Kidney (tissue), 14 donors: ENCODE data around the gene CISTR. TPM values are rescaled to one million over a fixed set of nuclear protein-coding genes. Genes with fewer than 3 reads are reported as not detected.

Experiments
- DNase-seq, 5 donors: peaks; one replicate each; pipeline ENCODE4 v3.0.0-alpha.2; 2013 to 2020
- FAIRE-seq: peaks from 2 replicates; lab custom pipeline; 2012; peaks lifted over from hg19 to GRCh38; lab: Jason Lieb, UNC
- H3K27ac ChIP-seq, 2 donors: one replicate each; pipeline ENCODE4 v1.7.0; 2013; ENCODE audit warnings: low read depth in 2 of 2, low read length in 2 of 2, inconsistent platforms in 1 of 2
- H3K27me3 ChIP-seq: one replicate; pipeline ENCODE4 v1.7.1; 2013; ENCODE audit warnings: low read length, inconsistent platforms; ENCODE audit not compliant: control insufficient read depth, insufficient read depth
- H3K36me3 ChIP-seq, 3 donors: one replicate each; pipeline versions ENCODE4 v1.7.0 to v1.7.1; 2013; ENCODE audit warnings: low read length in 3 of 3, control low read depth in 1 of 3, inconsistent platforms in 1 of 3; ENCODE audit not compliant: insufficient read depth in 3 of 3, control insufficient read depth in 2 of 3
- H3K4me1 ChIP-seq, 3 donors: one replicate each; pipeline versions ENCODE4 v1.7.0 to v1.7.1; 2013; ENCODE audit warnings: low read length in 3 of 3, inconsistent platforms in 1 of 3, low read depth in 1 of 3; ENCODE audit not compliant: control insufficient read depth in 2 of 3, insufficient read depth in 2 of 3
- H3K4me3 ChIP-seq, 3 donors: one replicate each; pipeline versions ENCODE4 v1.7.0 to v1.8.1; 2013; ENCODE audit warnings: low read length in 3 of 3, control low read depth in 1 of 3, inconsistent platforms in 1 of 3
- H3K9ac ChIP-seq, 3 donors: one replicate each; pipeline versions ENCODE4 v1.7.0 to v1.7.1; 2013; ENCODE audit warnings: low read length in 3 of 3, control low read depth in 1 of 3, inconsistent platforms in 1 of 3
- H3K9me3 ChIP-seq, 3 donors: one replicate each; pipeline versions ENCODE4 v1.7.0 to v1.7.1; 2013; ENCODE audit warnings: low read length in 3 of 3, control low read depth in 1 of 3, inconsistent platforms in 1 of 3; ENCODE audit not compliant: control insufficient read depth in 2 of 3, insufficient read depth in 1 of 3
- CTCF ChIP-seq: IDR thresholded peaks from 3 replicates; pipeline ENCODE4 v1.5.1; 2012; ENCODE audit warnings: mild to moderate bottlenecking, moderate library complexity, borderline replicate concordance; ENCODE audit not compliant: insufficient read depth; ENCODE audit errors: extremely low read depth
- intact Hi-C: fragments of 100-400 bp; cut with DNase I; formaldehyde crosslinking; loops from one replicate; pipeline ENCODE4 v1.11.1; 2022
- polyA plus RNA-seq: library from polyadenylated mRNA; stranded (reverse); fragments of 350-450 nt; fragmentation: Illumina TruSeq; extraction: RNeasy Lipid Tissue Mini Kit (QIAGEN cat#74804); gene quantifications from one replicate; pipeline ENCODE4 v1.2.3, GENCODE V29; 2014; ENCODE audit warnings: low read depth, low replicate concordance; ENCODE audit not compliant: insufficient read depth
- total RNA-seq: library from RNA; stranded (reverse); fragmentation: NEBNext Ultra II Directional; extraction: Animal tissue kit (Norgen Biotek cat#: 25700); gene quantifications from one replicate; pipeline ENCODE4 v1.2.1, GENCODE V29; 2021
- donor health status: control.
- donor health status: control.
- donor health status: control.
- donor health status: control.
- donor health status: control.
- donor health status: DM: yes; HTN: yes; CAD: no.
- donor health status: Normal renal cell carcinoma (clear cell type).

The CISTR gene
- total and polyA plus RNA-seq, 2 donors from 2014 or later: not detected

- Histone ChIP-seq H3K27ac (no peak overlapping the region), H3K36me3 (no peaks in the 10 kb centered on the region), H3K9me3 (no peaks in the 10 kb centered on the region), H3K4me3 (no peak overlapping the region), H3K27me3 (no peaks in the 10 kb centered on the region), H3K4me1 (no peaks in the 10 kb centered on the region), H3K9ac (no peak overlapping the region)
- intact Hi-C loops: no loop called here
- no peak for DNase-seq
- no peak for FAIRE-seq
- TF ChIP-seq CTCF: no peak
Observed at GRCh38 chr12:53776872-53777271, 25.1 kb upstream of the CISTR start.

- H3K9ac ChIP-seq: no peak overlapping the region
- TF ChIP-seq CTCF: no peak
- no peak for FAIRE-seq
Observed at GRCh38 chr12:53775478-53776145, 23.8 kb upstream of the CISTR start.

GRCh38 chr12:53770281-53770680, 18.5 kb upstream of the CISTR start:
- DNase-seq: no peak
- intact Hi-C loops: no loop called here
- Histone ChIP-seq H3K27me3 (no peaks in the 10 kb centered on the region), H3K27ac (no peak overlapping the region), H3K9me3 (no peaks in the 10 kb centered on the region), H3K4me1 (no peaks in the 10 kb centered on the region), H3K36me3 (no peaks in the 10 kb centered on the region), H3K4me3 (no peak overlapping the region), H3K9ac (no peak overlapping the region)
- TF ChIP-seq CTCF: no peak
- FAIRE-seq: no peak

More at GRCh38 chr12:53775478-53776145, 23.8 kb upstream of the CISTR start:
- no peak overlapping the region for H3K4me3 ChIP-seq
- no peaks in the 10 kb centered on the region for H3K9me3 ChIP-seq
- no peaks in the 10 kb centered on the region for H3K36me3 ChIP-seq
- H3K4me1 ChIP-seq: no peaks in the 10 kb centered on the region
- no peaks in the 10 kb centered on the region for H3K27me3 ChIP-seq
- intact Hi-C loops: no loop called here
- DNase-seq: no peak
- no peak overlapping the region for H3K27ac ChIP-seq

- Histone ChIP-seq H3K27ac (no peak overlapping the region), H3K36me3 (no peaks in the 10 kb centered on the region), H3K9ac (no peak overlapping the region), H3K4me3 (no peak overlapping the region), H3K27me3 (no peaks in the 10 kb centered on the region), H3K9me3 (no peaks in the 10 kb centered on the region), H3K4me1 (no peaks in the 10 kb centered on the region)
- DNase-seq: no peak
- intact Hi-C loops: no loop called here
- no peak for TF ChIP-seq CTCF
- FAIRE-seq: no peak
Observed at GRCh38 chr12:53768976-53769375, 17.2 kb upstream of the CISTR start.
